Kidney tubule cell (primary cell): ENCODE data around the gene POMZP3.
A peak's percentile ranks its signal among the peaks of the same experiment; 100 is the strongest.
"Not testable (repeated sequence)": the region's sequence is repeated elsewhere in the genome, so short reads cannot be mapped to it uniquely, and the experiment has no call there.

Source experiments
- DNase-seq: peaks from one replicate; pipeline ENCODE4 v3.0.0-alpha.2; 2018; ENCODE audit warnings: low spot score

POMZP3 gene

GRCh38 chr7:76626989-76627642 is at the start of gene POMZP3:
POMZP3 (minus strand) TSS chr7:76627279; CDS start chr7:76626064, 1,215 bp downstream.
- DNase-seq: peak; percentile 37

- DNase-seq: not testable (repeated sequence)
Measured at GRCh38 chr7:76675783-76676182, 48.7 kb upstream of the POMZP3 start.

- DNase-seq: not testable (repeated sequence)
Measured at GRCh38 chr7:76673346-76673745, 46.3 kb upstream of the POMZP3 start.

- not testable (repeated sequence) for DNase-seq
Measured at GRCh38 chr7:76659212-76659611, 32.1 kb upstream of the POMZP3 start.

- DNase-seq: not testable (repeated sequence)
Measured at GRCh38 chr7:76656425-76656824, 29.3 kb upstream of the POMZP3 start.

GRCh38 chr7:76642620-76643019 is 15.5 kb upstream of the POMZP3 start:
- not testable (repeated sequence) for DNase-seq

GRCh38 chr7:76637061-76637691 is 10.1 kb upstream of the POMZP3 start:
- DNase-seq: not testable (repeated sequence)

- DNase-seq: peak; percentile 10
Measured at GRCh38 chr7:76626581-76626980, 498 bp downstream of the POMZP3 start.

GRCh38 chr7:76619439-76620190 is 7.5 kb downstream of the POMZP3 start:
- DNase-seq: not testable (repeated sequence)

- DNase-seq: peak; percentile 67
Measured at GRCh38 chr7:76613783-76614182, 13.3 kb downstream of the POMZP3 start.

- DNase-seq: not testable (repeated sequence)
Measured at GRCh38 chr7:76612232-76612631, 14.8 kb downstream of the POMZP3 start.

- DNase-seq: not testable (repeated sequence)
Measured at GRCh38 chr7:76609864-76610263, 17.2 kb downstream of the POMZP3 start.

- DNase-seq: not testable (repeated sequence)
Measured at GRCh38 chr7:76608469-76608868, 18.6 kb downstream of the POMZP3 start.

- peak; percentile 89 for DNase-seq
Measured at GRCh38 chr7:76606027-76606426, 21.1 kb downstream of the POMZP3 start.

GRCh38 chr7:76600650-76601049 is 26.4 kb downstream of the POMZP3 start:
- DNase-seq: not testable (repeated sequence)

GRCh38 chr7:76600116-76600482 is 27.0 kb downstream of the POMZP3 start:
- not testable (repeated sequence) for DNase-seq

GRCh38 chr7:76598590-76599264 is 28.4 kb downstream of the POMZP3 start:
- DNase-seq: not testable (repeated sequence)

GRCh38 chr7:76597288-76597687 is 29.8 kb downstream of the POMZP3 start:
- not testable (repeated sequence) for DNase-seq

- DNase-seq: not testable (repeated sequence)
Measured at GRCh38 chr7:76592694-76593093, 34.4 kb downstream of the POMZP3 start.

- peak; percentile 47 for DNase-seq
Measured at GRCh38 chr7:76591602-76592304, 35.3 kb downstream of the POMZP3 start.

GRCh38 chr7:76591033-76591432 is 36.0 kb downstream of the POMZP3 start:
- not testable (repeated sequence) for DNase-seq

GRCh38 chr7:76588586-76588985 is 38.5 kb downstream of the POMZP3 start:
- DNase-seq: not testable (repeated sequence)
